Ishikawa (cell line): ENCODE data around the gene SFMBT1.

Experiments
- CEBPB ChIP-seq: IDR thresholded peaks from 2 replicates; pipeline ENCODE4 v1.6.1; 2012
- CREB1 ChIP-seq: IDR thresholded peaks from 2 replicates; pipeline ENCODE4 v1.6.1; 2012; ENCODE audit warnings: low read depth
- EP300 ChIP-seq: IDR thresholded peaks from 2 replicates; pipeline ENCODE4 v1.6.1; 2012; ENCODE audit warnings: borderline replicate concordance
- FOXM1 ChIP-seq: IDR thresholded peaks from 2 replicates; pipeline ENCODE4 v1.6.1; 2012; ENCODE audit warnings: low read depth, borderline replicate concordance
- MAX ChIP-seq: IDR thresholded peaks from 2 replicates; pipeline ENCODE4 v1.6.1; 2012
- NFIC ChIP-seq: IDR thresholded peaks from 2 replicates; pipeline ENCODE4 v1.6.1; 2012
- RAD21 ChIP-seq: IDR thresholded peaks from 2 replicates; pipeline ENCODE4 v1.6.1; 2012; ENCODE audit warnings: low read depth
- REST ChIP-seq: IDR thresholded peaks from 2 replicates; pipeline ENCODE4 v1.6.1; 2012; ENCODE audit warnings: low read depth, mild to moderate bottlenecking
- TAF1 ChIP-seq: IDR thresholded peaks from 2 replicates; pipeline ENCODE4 v1.6.1; 2012; ENCODE audit warnings: low read depth, mild to moderate bottlenecking
- TEAD4 ChIP-seq: IDR thresholded peaks from 2 replicates; pipeline ENCODE4 v1.6.1; 2012
- USF1 ChIP-seq: IDR thresholded peaks from 2 replicates; pipeline ENCODE4 v1.6.1; 2012
- YY1 ChIP-seq: IDR thresholded peaks from 2 replicates; pipeline ENCODE4 v1.6.1; 2012; ENCODE audit warnings: low read depth

GRCh38 chr3:53051929-53052328 lies 6.1 kb upstream of the SFMBT1 start:
- TF ChIP-seq USF1 (no peak), MAX (peak; percentile 78), RAD21 (peak; percentile 28; the same call in 1 of the 2 replicates), NFIC (no peak), YY1 (0 out of 2 replicates have a peak, but pooled peaks have one; percentile 16), TEAD4 (no peak), CREB1 (no peak), TAF1 (no peak), EP300 (no peak), CEBPB (no peak), REST (no peak), FOXM1 (no peak)
